GM12878 (cell line): ENCODE measurements around the gene MKRN2. TPM values are rescaled to one million over a fixed set of nuclear protein-coding genes. Genes with fewer than 3 reads are reported as not detected.

Experiments used
- ATAC-seq: fragments of 200-7000 bp; cut with Tn5 transposase; 3 replicates; pipeline ENCODE4 v1.9.1; 2020; ENCODE audit warnings: mild to moderate bottlenecking, moderate library complexity
- BruUV-seq: library from RNA; stranded (reverse); fragments of 400-500 nt; replicated peaks from 2 replicates; lab custom pipeline; 2021; lab: Mats Ljungman, UMichigan
- CTCF ChIA-PET: fragments of 300-600 bp; sonication (Branson Sonifier 250); formaldehyde crosslinking; extraction: SDS; loops from one replicate; lab custom pipeline; 2021; ENCODE audit warnings: inconsistent platforms; lab: Yijun Ruan, JAX
- POLR2A ChIA-PET: fragments of 350-600 bp; formaldehyde crosslinking; extraction: SDS; loops from one replicate; lab custom pipeline; 2021; ENCODE audit warnings: inconsistent platforms; lab: Charles Lee
- RAD21 ChIA-PET: fragments of 300-600 bp; sonication (Branson Sonifier 250); formaldehyde crosslinking; loops from one replicate; lab custom pipeline; 2023; ENCODE audit warnings: antibody characterized with exemption; ENCODE audit not compliant: unreplicated experiment; lab: Charles Lee
- SMC1A ChIA-PET: fragments of 300-600 bp; sonication (Branson Sonifier 250); formaldehyde crosslinking; loops from one replicate; lab custom pipeline; 2023; ENCODE audit not compliant: unreplicated experiment, uncharacterized antibody; lab: Charles Lee
- DNase-seq: peaks from one replicate; pipeline ENCODE4 v3.0.0-alpha.2; 2011; ENCODE audit warnings: low read depth, low spot score
- FAIRE-seq: peaks from 3 replicates; lab custom pipeline; 2011; peaks lifted over from hg19 to GRCh38; lab: Jason Lieb, UNC
- H2AFZ ChIP-seq: 2 replicates; pipeline ENCODE4 v1.6.0; 2011; ENCODE audit warnings: low read depth, low read length, control low read depth; ENCODE audit not compliant: control insufficient read depth
- H3K27ac ChIP-seq: 2 replicates; pipeline ENCODE4 v1.5.1; 2011; ENCODE audit warnings: control low read depth; ENCODE audit not compliant: control insufficient read depth, insufficient read depth
- H3K27me3 ChIP-seq, 2 experiments: replicated peaks in 1 of 2; 2 replicates each; pipeline versions ENCODE4 v1.6.0 to v1.6.1; 2011; ENCODE audit warnings: low read length in 1 of 2; ENCODE audit not compliant: control insufficient read depth in 2 of 2, insufficient read depth in 2 of 2
- H3K36me3 ChIP-seq, 2 experiments: 2 replicates each; pipeline ENCODE4 v1.5.1; 2011; ENCODE audit warnings: low read length in 1 of 2; ENCODE audit not compliant: control insufficient read depth in 2 of 2, insufficient read depth in 2 of 2
- H3K4me1 ChIP-seq: 2 replicates; pipeline ENCODE4 v1.6.1; 2011; ENCODE audit warnings: mild to moderate bottlenecking, low read length, moderate library complexity, mixed read lengths; ENCODE audit not compliant: control insufficient read depth, insufficient read depth
- H3K4me2 ChIP-seq: 2 replicates; pipeline ENCODE4 v1.6.0; 2011; ENCODE audit warnings: control low read depth; ENCODE audit not compliant: control insufficient read depth, insufficient read depth
- H3K4me3 ChIP-seq: fragments of 200-600 bp; sonication (generic); 2 replicates; pipeline ENCODE4 v1.5.1; 2016
- H3K79me2 ChIP-seq: 2 replicates; pipeline ENCODE4 v1.6.0; 2011; ENCODE audit warnings: low read length; ENCODE audit not compliant: control insufficient read depth, insufficient read depth
- H3K9ac ChIP-seq: 2 replicates; pipeline ENCODE4 v1.8.0; 2011; ENCODE audit warnings: low read length, control low read depth, mixed read lengths; ENCODE audit not compliant: control insufficient read depth, insufficient read depth
- H3K9me3 ChIP-seq: replicated peaks from 3 replicates; pipeline ENCODE4 v1.5.1; 2011; ENCODE audit warnings: mild to moderate bottlenecking, low read length; ENCODE audit not compliant: control insufficient read depth, insufficient read depth
- H4K20me1 ChIP-seq: 2 replicates; pipeline ENCODE4 v1.6.0; 2011; ENCODE audit not compliant: control insufficient read depth, insufficient read depth
- CREM ChIP-seq: IDR thresholded peaks from 2 replicates; pipeline ENCODE4 v1.6.1; 2014; ENCODE audit warnings: antibody characterized with exemption, low read depth
- KLF5 ChIP-seq: fragments of 450-650 bp; IDR thresholded peaks from 2 replicates; pipeline ENCODE4 v1.6.1; 2014; ENCODE audit warnings: mild to moderate bottlenecking; ENCODE audit not compliant: partially characterized antibody
- NR2F1 ChIP-seq: fragments of 450-650 bp; conservative IDR thresholded peaks from 2 replicates; pipeline ENCODE4 v1.6.1; 2017; ENCODE audit warnings: mild to moderate bottlenecking
- POLR2AphosphoS2 ChIP-seq: IDR thresholded peaks from 2 replicates; pipeline ENCODE4 v1.6.1; 2011; ENCODE audit warnings: low read depth, mild to moderate bottlenecking, low read length, improper control_type of control experiment, moderate library complexity
- POLR2AphosphoS5 ChIP-seq: IDR thresholded peaks from 2 replicates; pipeline ENCODE4 v1.6.1; 2011; ENCODE audit warnings: mild to moderate bottlenecking, low read length, inconsistent platforms
- RAD21 ChIP-seq: IDR thresholded peaks from 2 replicates; pipeline ENCODE4 v1.6.1; 2011; ENCODE audit warnings: mild to moderate bottlenecking, low read depth, low read length, moderate library complexity; ENCODE audit not compliant: insufficient read depth
- YY1 ChIP-seq: IDR thresholded peaks from 2 replicates; pipeline ENCODE4 v1.6.1; 2011; ENCODE audit warnings: low read depth, mild to moderate bottlenecking, low read length
- ZNF384 ChIP-seq: IDR thresholded peaks from 2 replicates; pipeline ENCODE4 v1.6.1; 2012; ENCODE audit warnings: low read depth, mild to moderate bottlenecking, low read length, improper control_type of control experiment, borderline replicate concordance
- WGBS: methylation state at CpG from one replicate; pipeline ENCODE4 v1.1.6; 2016; ENCODE audit warnings: low lambda C conversion rate; ENCODE audit not compliant: insufficient replicate concordance, insufficient coverage; ENCODE audit errors: missing lambda C conversion rate; 5-methylcytosine and 5-hydroxymethylcytosine counted together
- in situ Hi-C: fragments of 300-500 bp; cut with MboI; formaldehyde crosslinking; loops from 9 replicates; pipeline ENCODE4 v1.14.3; 2018; ENCODE audit warnings: mixed read lengths
- intact Hi-C: fragments of 100-400 bp; cut with micrococcal nuclease; formaldehyde crosslinking; loops from one replicate; pipeline ENCODE4 v1.14.2; 2022; ENCODE audit not compliant: unreplicated experiment
- polyA plus RNA-seq, 11 experiments: library from polyadenylated mRNA; depleted of rRNA in 4 of 11; unstranded in 6 of 11; stranded (reverse) in 5 of 11; fragments of >200 nt; fragmentation: Nextera tagmentation in 4 of 11; fragmentation: Illumina TruSeq in 1 of 11; extraction: Ambion mirVana in 4 of 11; extraction: Trizol in 1 of 11; gene quantifications; 1 replicate in 1 of 11; 2 replicates in 10 of 11; pipeline versions ENCODE4 v1.2.1 to v1.2.3, GENCODE V29; 2011 to 2016; ENCODE audit warnings: inconsistent platforms in 2 of 11, missing spikeins in 2 of 11, low read depth in 1 of 11
- total RNA-seq, 4 experiments: library from RNA; depleted of rRNA in 3 of 4; stranded (reverse); fragments of >200 nt in 3 of 4; fragmentation: Illumina TruSeq in 1 of 4; extraction: Trizol in 1 of 4; gene quantifications; 2 replicates each; pipeline versions ENCODE4 v1.2.1 to v1.2.3, GENCODE V29; 2013 to 2021

Gene MKRN2
- total and polyA plus RNA-seq, 10 of the 15 experiments (the other 5 are each of a cell fraction or from before 2014, with no cell fraction given): 15.4 to 40.7 (median 34.4) TPM

DNA sequence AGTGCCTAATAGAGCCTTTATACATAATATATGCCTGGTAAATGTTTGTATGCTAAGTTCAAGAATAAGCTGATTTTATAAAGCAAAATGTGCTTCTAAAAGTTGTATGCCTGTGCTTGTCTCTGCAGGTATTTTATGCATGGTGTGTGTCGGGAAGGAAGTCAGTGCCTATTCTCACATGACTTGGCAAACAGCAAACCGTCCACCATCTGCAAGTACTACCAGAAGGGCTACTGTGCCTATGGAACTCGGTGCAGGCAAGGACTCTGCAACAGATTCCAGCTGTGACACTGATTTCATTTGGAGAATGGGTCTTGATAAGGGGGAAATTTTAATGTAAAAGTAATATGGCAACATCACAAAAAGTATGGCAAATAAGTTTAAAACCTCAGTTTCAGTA is 11.9 kb downstream of the MKRN2 start (continued):
- TF ChIP-seq POLR2AphosphoS2 (no peak), ZNF384 (no peak), POLR2AphosphoS5 (no peak)
- TF ChIP-seq, all 136 proteins: peak for 0

DNA sequence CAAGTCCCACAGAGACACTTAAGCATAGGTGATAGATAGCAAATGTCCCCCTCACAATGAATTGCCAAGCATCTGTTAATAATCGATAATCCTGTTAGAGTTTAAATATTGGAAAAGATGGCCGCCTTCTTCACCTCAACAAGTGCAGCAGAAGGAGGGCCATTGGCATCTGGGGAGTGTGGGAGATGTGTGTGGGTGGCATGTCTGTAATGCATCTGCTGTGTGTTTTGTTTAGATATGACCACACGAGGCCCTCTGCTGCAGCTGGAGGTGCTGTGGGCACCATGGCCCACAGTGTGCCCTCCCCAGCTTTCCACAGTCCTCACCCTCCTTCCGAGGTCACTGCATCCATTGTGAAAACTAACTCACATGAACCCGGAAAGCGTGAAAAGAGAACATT is 12.9 kb downstream of the MKRN2 start:
- Histone ChIP-seq H3K27me3 (no peaks in the 10 kb centered on the region), H3K36me3 (peaks cover 16 to 27% of the 10 kb centered on the region in 2 experiments), H3K4me1 (peaks cover 6% of the 10 kb centered on the region; the same call in 1 of the 2 replicates), H3K9ac (no peak overlapping the region), H3K4me2 (no peak overlapping the region), H3K79me2 (peaks cover 32% of the 10 kb centered on the region), H3K27ac (no peak overlapping the region), H3K9me3 (peaks cover 10% of the 10 kb centered on the region; the same call in 2 of the 3 replicates), H4K20me1 (no peaks in the 10 kb centered on the region), H2AFZ (no peak overlapping the region), H3K4me3 (no peak overlapping the region)
- ChIA-PET CTCF (interaction anchor here (1.5 kb wide), 1 partner anchor 45 kb away, joined by 3 read pairs; no protein-coding TSS in a partner anchor), RAD21 (no interaction called here), POLR2A (no interaction called here), SMC1A (no interaction called here)
- no peak for FAIRE-seq
- DNase-seq: no peak
- 82% methylated on average over 6 of the region's 6 CpGs for WGBS
- TF ChIP-seq YY1 (no peak), KLF5 (no peak), RAD21 (no peak), CREM (no peak), NR2F1 (no peak)
- no peak for ATAC-seq
- in situ Hi-C loops: no loop called here
- BruUV-seq: no TSS peak
- intact Hi-C loops: no loop called here
